ENCODE data around the gene GPR142. TPM values are rescaled to one million over a fixed set of nuclear protein-coding genes. Genes with fewer than 3 reads are reported as not detected.

GPR142 gene
- total and polyA plus RNA-seq, 2 of the 8 experiments (the other 6 are each of a cell fraction or from before 2014, with no cell fraction given) = 0.05 TPM; not detected in 1

DNA sequence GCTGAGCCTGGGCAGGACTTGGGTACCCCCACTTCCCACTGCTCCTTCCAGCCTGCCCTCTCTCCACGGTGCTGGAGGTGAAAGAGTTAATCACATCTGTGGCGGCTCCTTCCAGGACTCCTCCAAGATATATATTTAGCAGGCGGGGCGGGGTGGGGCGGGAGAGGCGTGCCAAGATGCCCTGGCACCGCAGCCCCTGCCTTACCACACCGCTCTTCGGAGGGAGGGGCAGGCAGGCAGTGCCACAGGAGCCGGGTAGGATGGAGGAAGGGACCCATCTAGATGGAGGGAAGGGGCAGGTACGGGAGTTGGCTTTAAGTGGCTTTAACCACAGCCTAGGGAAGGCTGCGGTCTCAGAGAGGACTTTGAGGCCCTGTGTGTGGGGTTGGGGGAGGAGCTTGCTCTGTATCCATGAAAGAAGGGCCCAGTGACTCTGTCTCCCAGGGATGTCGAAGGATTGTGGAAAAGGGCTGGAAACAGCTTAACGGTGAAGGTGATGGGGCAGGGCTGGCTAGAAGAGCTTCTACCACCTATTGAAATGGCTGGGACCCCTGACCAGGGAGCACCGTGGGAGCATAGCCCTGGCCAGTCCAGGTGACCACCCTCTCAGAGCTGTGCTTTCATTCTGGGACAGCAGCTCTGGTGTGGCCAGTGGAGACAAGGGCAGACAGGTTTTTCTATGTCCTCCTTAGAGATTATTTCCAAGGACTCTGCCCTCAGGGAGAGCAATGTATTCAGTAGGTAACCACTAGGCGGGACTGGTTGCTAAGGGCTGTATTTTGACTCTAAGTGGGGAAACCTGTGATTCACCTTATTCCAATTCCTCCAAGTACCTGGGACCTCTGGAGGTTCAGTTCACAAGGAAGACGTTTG is 13.0 kb downstream of the GPR142 start:
- Histone ChIP-seq H2BK20ac (ENCODE audit: low read length) (peak overlapping the region; percentile 48; the same call in 1 of the 2 replicates), H4K5ac (ENCODE audit: insufficient read length, low read depth, low read length) (no peak overlapping the region), H3K14ac (ENCODE audit: insufficient read length) (no peak overlapping the region), H3K4me1 (replicated peaks in 1 of 4; ENCODE audit: control insufficient read depth in 3 of 4, insufficient read depth in 4 of 4, low read length in 3 of 4) (peaks cover 0 to 9% (median 6%) of the 10 kb centered on the region in 4 experiments; a peak in 6 of 7 replicates), H3K23ac (ENCODE audit: insufficient read length) (no peak overlapping the region), H3K9me3 (ENCODE audit: insufficient read depth in 2 of 2, low read depth in 1 of 2, low read length in 1 of 2) (no peaks in the 10 kb centered on the region), H3K79me2 (ENCODE audit: control insufficient read depth in 1 of 2, insufficient read depth in 2 of 2, low read length in 2 of 2) (no peaks in the 10 kb centered on the region), H2BK15ac (ENCODE audit: low read length) (0 out of 2 replicates have a peak overlapping the region, but pooled peaks have one; percentile 61), H2BK12ac (ENCODE audit: low read depth, low read length) (peak overlapping the region; percentile 60; the same call in 1 of the 2 replicates), H3K4ac (replicated peaks; ENCODE audit: insufficient read length, low read depth, low read length) (no peak overlapping the region), H3K56ac (replicated peaks; ENCODE audit: insufficient read length, low read depth, low read length) (no peak overlapping the region), H3K36me3 (ENCODE audit: control insufficient read depth in 2 of 4, insufficient read depth in 4 of 4, low read length in 3 of 4) (no peaks in the 10 kb centered on the region), H2BK120ac (replicated peaks; ENCODE audit: low read depth, low read length) (no peak overlapping the region), H3K4me3 (ENCODE audit: extremely low read depth in 1 of 4, insufficient read depth in 2 of 4, low read depth in 3 of 4, low read length in 4 of 4) (peak overlapping the region in 3 of 4 experiments; percentile 24 to 54 (median 47); a peak in 6 of 8 replicates), H3K27ac (ENCODE audit: low read depth, low read length) (no peak overlapping the region), H3K9ac (replicated peaks in 1 of 4; ENCODE audit: extremely low read depth in 1 of 4, low read depth in 3 of 4, low read length in 3 of 4) (no peak overlapping the region), H4K8ac (ENCODE audit: extremely low read depth, insufficient read depth, low read length) (no peak overlapping the region), H2BK5ac (ENCODE audit: low read depth, low read length) (no peak overlapping the region), H3K27me3 (replicated peaks in 1 of 4; ENCODE audit: control insufficient read depth in 3 of 4, extremely low read depth in 1 of 4, insufficient read depth in 3 of 4, low read length in 3 of 4) (0 out of 7 replicates have a peak, but pooled peaks cover 0 to 1% (median 0%) of the 10 kb centered on the region in 4 experiments), H3K23me2 (ENCODE audit: low read depth, low read length) (no peaks in the 10 kb centered on the region; the same call in 1 of the 2 replicates), H4K91ac (replicated peaks; ENCODE audit: insufficient read length, low read length) (peak overlapping the region; percentile 17), H2AFZ (ENCODE audit: low read length) (peak overlapping the region; percentile 96; the same call in 1 of the 2 replicates), H2AK5ac (ENCODE audit: low read depth, low read length) (no peak overlapping the region), H3K18ac (ENCODE audit: extremely low read depth, low read length) (peak overlapping the region; percentile 78; the same call in 1 of the 2 replicates), H4K20me1 (replicated peaks in 1 of 2; ENCODE audit: control insufficient read depth in 1 of 2, insufficient read depth in 2 of 2, low read length in 2 of 2) (no peaks in the 10 kb centered on the region), H3K79me1 (ENCODE audit: low read depth, low read length) (no peaks in the 10 kb centered on the region), H3K4me2 (ENCODE audit: insufficient read depth in 1 of 2, low read depth in 2 of 2, low read length in 2 of 2) (peak overlapping the region; percentile 32 to 90; a peak in 3 of 4 replicates)
- 30% methylated on average over 13 of the region's 17 CpGs; no CpG with 5 or more reads in 1 of the 2 experiments for WGBS, 2 experiments (ENCODE audit: extremely low coverage in 1 of 2, insufficient coverage in 1 of 2, insufficient read length in 1 of 2, insufficient replicate concordance in 2 of 2, low coverage in 1 of 2, low lambda C conversion rate in 2 of 2, missing lambda C conversion rate in 1 of 2)
- CTCF ChIA-PET (ENCODE audit: partially characterized antibody) = interaction anchor here (0.6 to 8.4 kb wide), 37 partner anchors 8 to 1806 kb away, joined by 3 to 106 read pairs (median 5); partner anchors contain the start of genes BTBD17, CD300A, CD300LB and GPR142
- FAIRE-seq (no peak), DNase-seq (ENCODE audit: low read depth in 1 of 2, low spot score in 2 of 2) (peak in 1 of 2 experiments; percentile 56)
- POLR2A ChIA-PET (ENCODE audit: partially characterized antibody) = interaction anchor here (1.0 to 3.0 kb wide), 4 partner anchors 44 to 75 kb away, joined by 3 to 6 read pairs (median 6); no protein-coding TSS in a partner anchor
- TF ChIP-seq, protein P1, sequence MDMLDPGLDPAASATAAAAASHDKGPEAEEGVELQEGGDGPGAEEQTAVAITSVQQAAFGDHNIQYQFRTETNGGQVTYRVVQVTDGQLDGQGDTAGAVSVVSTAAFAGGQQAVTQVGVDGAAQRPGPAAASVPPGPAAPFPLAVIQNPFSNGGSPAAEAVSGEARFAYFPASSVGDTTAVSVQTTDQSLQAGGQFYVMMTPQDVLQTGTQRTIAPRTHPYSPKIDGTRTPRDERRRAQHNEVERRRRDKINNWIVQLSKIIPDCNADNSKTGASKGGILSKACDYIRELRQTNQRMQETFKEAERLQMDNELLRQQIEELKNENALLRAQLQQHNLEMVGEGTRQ (IDR thresholded peaks at IDR 0.05; ENCODE audit: low read length) = no peak
- TF ChIP-seq CEBPB (IDR thresholded peaks at IDR 0.05; ENCODE audit: low read depth, low read length) = no peak
- TF ChIP-seq JUN (IDR thresholded peaks at IDR 0.05; ENCODE audit: low read depth, low read length) = no peak
- TF ChIP-seq YY1 (IDR thresholded peaks at IDR 0.05; ENCODE audit: low read depth, low read length) = no peak
- peak; percentile 34 to 55 for TF ChIP-seq RAD21 (IDR thresholded peaks at IDR 0.05 in 1 of 2, conservative IDR thresholded peaks at IDR 0.05 in 1 of 2; ENCODE audit: low read depth in 2 of 2, low read length in 2 of 2)
- TF ChIP-seq KDM5A (IDR thresholded peaks at IDR 0.05; ENCODE audit: low read length) = no peak
- TF ChIP-seq POU5F1 (IDR thresholded peaks at IDR 0.05; ENCODE audit: low read depth, low read length) = no peak
- no peak for TF ChIP-seq MAX (IDR thresholded peaks at IDR 0.05)
- no peak for TF ChIP-seq CHD1 (IDR thresholded peaks at IDR 0.05; ENCODE audit: low read depth, low read length)

All from H1 (cell line).